Measurements from ENCODE around the gene GRAMD1C.
A peak's percentile ranks its signal among the peaks of the same experiment; 100 is the strongest.

Gene GRAMD1C

GRCh38 chr3:113953677-113954076 lies 115.1 kb downstream of the GRAMD1C start:
- DNase-seq: no peak

DNA sequence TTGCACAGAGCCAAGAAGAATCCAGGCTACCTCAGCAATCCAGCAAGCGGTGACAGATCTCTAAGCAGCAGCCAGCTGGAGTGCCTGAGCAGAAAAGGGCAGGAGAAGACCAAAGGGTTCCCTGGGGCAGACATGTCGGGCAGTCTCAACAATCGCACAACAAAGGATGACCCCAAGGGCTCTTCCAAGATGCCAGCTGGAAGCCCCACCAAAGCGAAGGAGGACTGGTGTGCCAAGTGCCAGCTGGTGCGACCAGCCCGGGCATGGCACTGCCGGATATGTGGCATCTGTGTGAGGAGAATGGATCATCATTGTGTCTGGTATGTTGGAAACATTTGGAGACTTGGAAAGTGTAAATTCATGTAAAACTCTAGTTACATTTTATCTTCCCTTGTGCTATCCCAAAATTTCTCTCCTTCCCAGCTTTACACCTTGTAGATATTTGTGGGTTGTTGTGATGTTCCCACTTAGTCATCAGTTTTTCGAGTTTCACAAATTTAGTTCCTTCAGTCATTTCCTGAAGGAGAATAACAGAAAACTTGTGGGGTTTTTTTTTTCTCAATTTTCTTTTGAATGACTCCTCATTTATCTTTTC lies 115.6 kb downstream of the GRAMD1C start:
- no peak for DNase-seq

GRCh38 chr3:113963879-113964278 lies 125.3 kb downstream of the GRAMD1C start:
- DNase-seq: no peak

- DNase-seq: no peak
Observed at GRCh38 chr3:113966172-113966571, 127.6 kb downstream of the GRAMD1C start.

DNA sequence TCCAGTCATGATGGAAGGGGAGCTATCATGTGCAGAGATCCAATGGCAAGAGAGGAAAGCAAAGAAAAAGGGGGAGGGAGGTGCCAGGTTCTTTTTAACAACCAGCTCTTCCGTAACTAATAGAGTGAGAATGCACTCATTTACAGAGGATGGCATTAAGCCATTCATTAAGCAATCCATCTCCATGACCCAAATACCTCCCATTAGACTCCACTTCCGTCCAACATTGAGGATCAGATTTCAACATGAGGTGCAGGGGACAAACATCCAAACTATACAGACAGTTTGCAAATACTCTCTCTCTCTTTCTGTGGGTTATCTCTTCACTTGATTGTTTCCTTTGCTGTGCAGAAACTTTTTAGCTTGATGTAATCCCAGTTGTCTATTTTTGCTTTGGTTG lies 130.4 kb downstream of the GRAMD1C start:
- no peak for DNase-seq

DNA sequence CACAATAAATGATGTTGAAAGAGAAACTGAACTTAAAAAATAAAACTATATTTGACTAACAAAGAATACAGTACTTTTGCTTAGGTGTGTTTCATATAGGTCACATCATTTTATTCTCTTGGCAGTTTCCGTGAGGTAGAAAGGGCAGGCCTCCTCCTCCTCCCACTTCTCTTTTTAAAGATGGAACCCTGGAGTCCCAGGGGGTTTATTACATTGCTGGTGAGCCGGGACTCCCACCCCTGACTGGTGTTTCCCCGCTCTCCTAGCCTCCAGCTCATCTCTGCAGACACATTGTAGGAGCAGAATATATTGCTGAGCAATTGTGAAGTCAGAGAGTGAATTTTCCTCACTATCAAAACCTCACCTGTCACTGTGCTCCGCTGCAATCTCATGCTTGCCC lies 139.2 kb downstream of the GRAMD1C start:
- no peak for DNase-seq

- no peak for DNase-seq
Observed at GRCh38 chr3:113979916-113980315, 141.3 kb downstream of the GRAMD1C start.

DNA sequence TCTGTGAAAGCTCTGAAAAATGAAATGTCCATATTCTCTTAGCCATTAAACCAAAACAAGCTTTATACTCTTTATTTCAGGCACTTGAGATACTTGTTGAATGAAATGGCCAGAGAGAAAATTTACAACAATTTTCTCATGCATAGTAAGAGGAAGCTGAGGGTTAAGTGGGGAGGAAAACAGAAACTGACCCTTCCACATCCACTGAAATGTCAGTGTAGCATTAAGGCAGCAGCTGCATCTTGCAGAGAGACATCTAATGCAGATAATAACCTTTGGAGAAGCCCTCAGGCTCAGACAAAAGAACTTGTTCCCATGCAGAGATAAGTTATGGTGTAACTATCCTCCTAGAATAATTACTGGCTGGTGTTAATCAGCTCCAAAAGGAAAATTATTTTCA lies 143.2 kb downstream of the GRAMD1C start:
- no peak for DNase-seq

DNA sequence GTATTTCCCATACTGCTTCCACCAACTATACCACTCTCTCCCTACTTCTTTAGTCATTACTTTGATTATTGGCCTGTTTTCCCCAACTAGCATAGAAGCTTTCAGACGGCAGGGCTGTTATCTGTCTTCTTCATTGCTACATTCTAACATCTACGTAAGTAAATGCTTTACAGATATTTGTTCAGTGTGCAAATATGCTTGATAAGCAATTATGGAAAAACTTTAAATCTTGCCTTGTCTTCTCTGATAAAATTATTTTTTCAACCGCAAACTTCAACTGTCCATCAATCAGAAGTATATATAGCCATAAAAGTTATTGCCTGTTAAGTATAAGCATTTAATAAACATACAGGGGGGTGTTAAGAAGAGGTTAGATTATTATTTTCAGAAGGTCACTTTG lies 145.0 kb downstream of the GRAMD1C start:
- no peak for DNase-seq

- peak; percentile 16 for DNase-seq
Observed at GRCh38 chr3:113985541-113985940, 147.0 kb downstream of the GRAMD1C start.

Data from CD4-positive, alpha-beta T cell treated with Interleukin-10 for 1 hour (primary cell).